SK-N-SH (cell line): ENCODE results near the gene ATXN7. TPM values are rescaled to one million over a fixed set of nuclear protein-coding genes. Genes with fewer than 3 reads are reported as not detected.

Source experiments
- CTCF ChIA-PET: fragments of 300-600, 350-600 bp; formaldehyde crosslinking; extraction: SDS; loops from one replicate; lab custom pipeline; 2021; lab: Yijun Ruan, JAX
- POLR2A ChIA-PET: fragments of 350-600 bp; sonication (Branson Sonifier 250); formaldehyde crosslinking; extraction: SDS; loops from one replicate; lab custom pipeline; 2020; ENCODE audit warnings: antibody characterized with exemption, inconsistent platforms; lab: Yijun Ruan, JAX
- DNase-seq: peaks from one replicate; pipeline ENCODE4 v3.0.0; 2012
- H2AFZ ChIP-seq: fragments of 200-600 bp; sonication (generic); 2 replicates; pipeline ENCODE4 v1.8.1; 2016; ENCODE audit warnings: antibody characterized with exemption, mild to moderate bottlenecking, low read depth
- H3F3A ChIP-seq: fragments of 200-600 bp; sonication (generic); replicated peaks from 2 replicates; pipeline ENCODE3; 2016; ENCODE audit warnings: antibody characterized with exemption, mild to moderate bottlenecking; ENCODE audit not compliant: insufficient read depth
- H3K27ac ChIP-seq, 2 experiments: fragments of 200-500 bp in 1 of 2; fragments of 200-600 bp in 1 of 2; sonication (Bioruptor generic) in 1 of 2; sonication (generic), shearing (Covaris generic) in 1 of 2; 2 replicates each; pipeline versions ENCODE4 v1.5.1 to v1.6.1; 2014 to 2016; ENCODE audit warnings: low read depth in 2 of 2, inconsistent platforms in 1 of 2, low read length in 1 of 2, mild to moderate bottlenecking in 1 of 2, mixed read lengths in 1 of 2
- H3K27me3 ChIP-seq: fragments of 200-600 bp; sonication (generic), shearing (Covaris generic); 2 replicates; pipeline ENCODE4 v1.6.1; 2016; ENCODE audit warnings: mixed run types; ENCODE audit not compliant: insufficient read depth
- H3K36me3 ChIP-seq, 2 experiments: fragments of 200-500 bp in 1 of 2; fragments of 200-600 bp in 1 of 2; sonication (Bioruptor generic) in 1 of 2; sonication (generic) in 1 of 2; replicated peaks in 1 of 2; 2 replicates each; pipeline versions ENCODE3 to v1.5.1; 2014 to 2016; ENCODE audit warnings: low read length in 1 of 2, mild to moderate bottlenecking in 1 of 2; ENCODE audit not compliant: insufficient read depth in 2 of 2, control insufficient read depth in 1 of 2
- H3K4me1 ChIP-seq, 2 experiments: fragments of 200-500 bp in 1 of 2; fragments of 200-600 bp in 1 of 2; sonication (Bioruptor generic) in 1 of 2; sonication (generic), shearing (Covaris generic) in 1 of 2; 2 replicates each; pipeline versions ENCODE4 v1.5.1 to v1.6.1; 2014 to 2016; ENCODE audit warnings: low read depth in 1 of 2, low read length in 1 of 2, mixed run types in 1 of 2; ENCODE audit not compliant: insufficient read depth in 2 of 2, control insufficient read depth in 1 of 2
- H3K4me2 ChIP-seq: fragments of 200-600 bp; sonication (generic), shearing (Covaris generic); 2 replicates; pipeline ENCODE4 v1.6.1; 2017; ENCODE audit warnings: mixed run types
- H3K4me3 ChIP-seq, 2 experiments: fragments of 200-500 bp in 1 of 2; fragments of 200-600 bp in 1 of 2; sonication (Bioruptor generic) in 1 of 2; sonication (generic), shearing (Covaris generic) in 1 of 2; 2 replicates each; pipeline versions ENCODE4 v1.5.1 to v1.8.1; 2014 to 2016; ENCODE audit warnings: low read depth in 2 of 2, inconsistent platforms in 1 of 2, low read length in 1 of 2, mild to moderate bottlenecking in 1 of 2, mixed read lengths in 1 of 2, moderate library complexity in 1 of 2
- H3K79me2 ChIP-seq: fragments of 200-600 bp; sonication (generic); 2 replicates; pipeline ENCODE4 v1.8.1; 2017; ENCODE audit warnings: mild to moderate bottlenecking; ENCODE audit not compliant: insufficient read depth
- H3K9ac ChIP-seq: fragments of 200-600 bp; sonication (generic); 2 replicates; pipeline ENCODE4 v1.6.1; 2017; ENCODE audit warnings: mixed run types
- H3K9me2 ChIP-seq: fragments of 200-600 bp; sonication (generic); 2 replicates; pipeline ENCODE4 v1.6.1; 2017; ENCODE audit warnings: mixed run types
- H3K9me3 ChIP-seq: fragments of 200-600 bp; sonication (generic); 2 replicates; pipeline ENCODE4 v1.6.1; 2017; ENCODE audit warnings: mixed run types, mild to moderate bottlenecking, moderate library complexity
- H4K20me1 ChIP-seq: fragments of 200-600 bp; sonication (generic); 2 replicates; pipeline ENCODE4 v1.6.1; 2017; ENCODE audit warnings: mild to moderate bottlenecking, mixed run types; ENCODE audit not compliant: insufficient read depth
- CTCF ChIP-seq: fragments of 200-600 bp; sonication (generic); IDR thresholded peaks from 2 replicates; pipeline ENCODE4 v1.6.1; 2017; ENCODE audit warnings: antibody characterized with exemption, mild to moderate bottlenecking, moderate library complexity
- EP300 ChIP-seq, 2 experiments: IDR thresholded peaks; 2 replicates each; pipeline versions ENCODE4 v1.4.0 to v1.6.1; 2012; ENCODE audit warnings: borderline replicate concordance in 1 of 2, low read depth in 1 of 2, low read length in 1 of 2
- EZH2phosphoT487 ChIP-seq: fragments of 200-600 bp; sonication (generic); IDR thresholded peaks from 2 replicates; pipeline ENCODE4 v1.6.1; 2017; ENCODE audit warnings: low read depth, mixed run types, mild to moderate bottlenecking, antibody characterized with exemption, moderate library complexity, borderline replicate concordance
- FOSL2 ChIP-seq: IDR thresholded peaks from 2 replicates; pipeline ENCODE4 v1.4.0; 2012; ENCODE audit warnings: low read depth, mild to moderate bottlenecking, moderate library complexity, borderline replicate concordance
- JUND ChIP-seq: IDR thresholded peaks from 2 replicates; pipeline ENCODE4 v1.4.0; 2012
- MAX ChIP-seq: IDR thresholded peaks from 2 replicates; pipeline ENCODE4 v1.4.0; 2012; ENCODE audit warnings: low read depth
- MEF2A ChIP-seq: IDR thresholded peaks from 2 replicates; pipeline ENCODE4 v1.4.0; 2012; ENCODE audit warnings: low read depth, borderline replicate concordance
- MXI1 ChIP-seq: IDR thresholded peaks from 2 replicates; pipeline ENCODE4 v1.6.1; 2012; ENCODE audit warnings: mild to moderate bottlenecking, low read depth, low read length, improper control_type of control experiment
- NFIC ChIP-seq: IDR thresholded peaks from 2 replicates; pipeline ENCODE4 v1.4.0; 2012; ENCODE audit warnings: borderline replicate concordance
- RAD21 ChIP-seq: IDR thresholded peaks from 2 replicates; pipeline ENCODE4 v1.6.1; 2012; ENCODE audit warnings: mild to moderate bottlenecking, low read length
- SMC3 ChIP-seq: IDR thresholded peaks from 2 replicates; pipeline ENCODE4 v1.6.1; 2012; ENCODE audit warnings: low read depth, low read length, improper control_type of control experiment
- TAF1 ChIP-seq: IDR thresholded peaks from 2 replicates; pipeline ENCODE4 v1.6.1; 2012; ENCODE audit warnings: low read depth, mild to moderate bottlenecking, low read length, moderate library complexity, borderline replicate concordance
- TCF12 ChIP-seq: IDR thresholded peaks from 2 replicates; pipeline ENCODE4 v1.4.0; 2012
- USF1 ChIP-seq: IDR thresholded peaks from 2 replicates; pipeline ENCODE4 v1.4.0; 2012; ENCODE audit warnings: low read depth, borderline replicate concordance
- WGBS: methylation state at CpG from one replicate; pipeline ENCODE4 v1.1.6; 2017; ENCODE audit warnings: low lambda C conversion rate; 5-methylcytosine and 5-hydroxymethylcytosine counted together
- polyA plus RNA-seq, 3 experiments: library from polyadenylated mRNA; depleted of rRNA; stranded (reverse); fragments of >200 nt; gene quantifications; 2 replicates each; pipeline ENCODE4 v1.2.3, GENCODE V29; 2012

The ATXN7 gene
- polyA plus RNA-seq, 1 of the 3 experiments (the other 2 are of a cell fraction): 6.2 TPM

GRCh38 chr3:63960048-63960711 lies 96.5 kb downstream of the ATXN7 start:
- peak overlapping the region; percentile 8 to 64; a peak in 2 of 4 replicates for H3K27ac ChIP-seq
- peaks cover 0 to 14% of the 10 kb centered on the region in 2 experiments for H3K36me3 ChIP-seq
- DNase-seq: no peak
- H3K4me3 ChIP-seq: peak overlapping the region in 1 of 2 experiments; percentile 20; a peak in 1 of 4 replicates
- peaks cover 17 to 21% of the 10 kb centered on the region in 2 experiments; a peak in 3 of 4 replicates for H3K4me1 ChIP-seq
- no peak overlapping the region for H3K9ac ChIP-seq
- TF ChIP-seq TCF12 (no peak; the same call in 1 of the 2 replicates), FOSL2 (peak; percentile 73), CTCF (0 out of 2 replicates have a peak, but pooled peaks have one; percentile 12), USF1 (peak; percentile 56; the same call in 1 of the 2 replicates), NFIC (peak; percentile 49), JUND (peak; percentile 50), EZH2phosphoT487 (no peak)
- H3K27me3 ChIP-seq: no peaks in the 10 kb centered on the region
- H3K9me2 ChIP-seq: no peaks in the 10 kb centered on the region
- 58% methylated on average over 6 of the region's 6 CpGs for WGBS
- no peak overlapping the region; the same call in 1 of the 2 replicates for H2AFZ ChIP-seq
- H3K79me2 ChIP-seq: peaks cover 56% of the 10 kb centered on the region
- peaks cover 12% of the 10 kb centered on the region for H3F3A ChIP-seq
- peaks cover 17% of the 10 kb centered on the region for H4K20me1 ChIP-seq
- POLR2A ChIA-PET: no interaction called here
- CTCF ChIA-PET: interaction anchor here (1.2 to 8.7 kb wide), 6 partner anchors 12 to 34 kb away, joined by 4 to 118 read pairs (median 12); no protein-coding TSS in a partner anchor
- peak overlapping the region; percentile 39 for H3K4me2 ChIP-seq
- no peaks in the 10 kb centered on the region for H3K9me3 ChIP-seq

GRCh38 chr3:63961891-63962290 lies 98.2 kb downstream of the ATXN7 start:
- no peaks in the 10 kb centered on the region for H3K27me3 ChIP-seq
- no peak overlapping the region for H3K27ac ChIP-seq
- H3K4me1 ChIP-seq: peaks cover 17 to 24% of the 10 kb centered on the region in 2 experiments; a peak in 3 of 4 replicates
- H3K9me2 ChIP-seq: no peaks in the 10 kb centered on the region
- CTCF ChIA-PET: interaction anchor here (0.7 to 8.7 kb wide), 26 partner anchors 8 to 639 kb away, joined by 3 to 118 read pairs (median 5); partner anchors contain the start of genes PSMD6 and SCAANT1
- H3K9ac ChIP-seq: no peak overlapping the region
- peak; percentile 39 for DNase-seq
- H3K79me2 ChIP-seq: peaks cover 67% of the 10 kb centered on the region
- H2AFZ ChIP-seq: no peak overlapping the region
- H3K36me3 ChIP-seq: peaks cover 0 to 14% of the 10 kb centered on the region in 2 experiments
- peaks cover 12% of the 10 kb centered on the region for H3F3A ChIP-seq
- no peaks in the 10 kb centered on the region for H3K9me3 ChIP-seq
- H4K20me1 ChIP-seq: peaks cover 17% of the 10 kb centered on the region
- 39% methylated on average over 2 of the region's 2 CpGs for WGBS
- POLR2A ChIA-PET: no interaction called here
- H3K4me3 ChIP-seq: no peak overlapping the region
- H3K4me2 ChIP-seq: no peak overlapping the region
- TF ChIP-seq MEF2A (no peak), EP300 (IDR thresholded peaks at IDR 0.05; ENCODE audit: borderline replicate concordance in 1 of 2, low read depth in 1 of 2, low read length in 1 of 2) (no peak), MAX (no peak), EZH2phosphoT487 (no peak), CTCF (peak; percentile 70), TAF1 (no peak), MXI1 (no peak), RAD21 (peak; percentile 52), SMC3 (peak; percentile 40; the same call in 1 of the 2 replicates)
